Nephron progenitor cell (in vitro differentiated cells): Measurements from ENCODE around the gene RHEBL1.

ENCODE experiments used
- DNase-seq: peaks from one replicate; pipeline ENCODE4 v3.0.0; 2021
- H3K27ac Mint-ChIP-seq: 2 replicates; pipeline ENCODE4 v1.8.0; 2021; ENCODE audit warnings: mild to moderate bottlenecking, moderate library complexity, mixed read lengths
- H3K27me3 Mint-ChIP-seq: 2 replicates; pipeline ENCODE4 v1.8.0; 2021; ENCODE audit warnings: mild to moderate bottlenecking, low read depth, mixed read lengths; ENCODE audit not compliant: poor library complexity
- H3K36me3 Mint-ChIP-seq: 2 replicates; pipeline ENCODE4 v1.8.0; 2021; ENCODE audit warnings: low read depth, mixed read lengths
- H3K4me1 Mint-ChIP-seq: 2 replicates; pipeline ENCODE4 v1.8.0; 2021; ENCODE audit warnings: mixed read lengths
- H3K4me3 Mint-ChIP-seq: 2 replicates; pipeline ENCODE4 v1.8.0; 2021; ENCODE audit warnings: mild to moderate bottlenecking, moderate library complexity, mixed read lengths
- H3K9me3 Mint-ChIP-seq: 2 replicates; pipeline ENCODE4 v1.8.0; 2021; ENCODE audit warnings: mild to moderate bottlenecking, moderate library complexity, mixed read lengths
- CTCF ChIP-seq: fragments of 200-600 bp; sonication (generic); IDR thresholded peaks from 2 replicates; pipeline ENCODE4 v1.5.0; 2021; ENCODE audit warnings: antibody characterized with exemption

Gene RHEBL1

GRCh38 chr12:49054096-49054495, 15.7 kb downstream of the RHEBL1 start:
- Mint-ChIP-seq H3K27ac (peak overlapping the region; percentile 42), H3K4me1 (peaks cover 38% of the 10 kb centered on the region), H3K4me3 (no peak overlapping the region), H3K27me3 (peaks cover 3% of the 10 kb centered on the region), H3K9me3 (no peaks in the 10 kb centered on the region), H3K36me3 (peaks cover 50% of the 10 kb centered on the region)
- no peak for TF ChIP-seq CTCF
- DNase-seq, result no peak

- no peak for TF ChIP-seq CTCF
- DNase-seq, result no peak
- Mint-ChIP-seq H3K4me3 (no peak overlapping the region), H3K4me1 (peaks cover 23% of the 10 kb centered on the region), H3K27me3 (peaks cover 3% of the 10 kb centered on the region), H3K9me3 (no peaks in the 10 kb centered on the region), H3K36me3 (peaks cover 65% of the 10 kb centered on the region), H3K27ac (no peak overlapping the region)
These were observed 17.1 kb downstream of the RHEBL1 start for GRCh38 chr12:49052451-49053208.

GRCh38 chr12:49051777-49052438, 17.9 kb downstream of the RHEBL1 start:
- Mint-ChIP-seq H3K9me3 (no peaks in the 10 kb centered on the region), H3K36me3 (peaks cover 68% of the 10 kb centered on the region), H3K4me3 (no peak overlapping the region), H3K27ac (no peak overlapping the region), H3K4me1 (peaks cover 16% of the 10 kb centered on the region), H3K27me3 (peaks cover 3% of the 10 kb centered on the region)
- TF ChIP-seq CTCF, result no peak
- DNase-seq, result no peak

GRCh38 chr12:49051373-49051764, 18.4 kb downstream of the RHEBL1 start:
- Mint-ChIP-seq H3K4me3 (no peak overlapping the region), H3K36me3 (peaks cover 74% of the 10 kb centered on the region), H3K4me1 (peaks cover 10% of the 10 kb centered on the region)

GRCh38 chr12:49050507-49051372, 19.0 kb downstream of the RHEBL1 start:
- no peak for TF ChIP-seq CTCF
- no peak for DNase-seq
- Mint-ChIP-seq H3K27ac (no peak overlapping the region), H3K27me3 (peaks cover 5% of the 10 kb centered on the region), H3K4me1 (peaks cover 4% of the 10 kb centered on the region), H3K4me3 (no peak overlapping the region), H3K9me3 (no peaks in the 10 kb centered on the region), H3K36me3 (peaks cover 77% of the 10 kb centered on the region)

More at GRCh38 chr12:49051373-49051764, 18.4 kb downstream of the RHEBL1 start:
- no peak for DNase-seq
- no peak overlapping the region for H3K27ac Mint-ChIP-seq
- no peak for TF ChIP-seq CTCF
- H3K27me3 Mint-ChIP-seq, result peaks cover 3% of the 10 kb centered on the region
- H3K9me3 Mint-ChIP-seq, result no peaks in the 10 kb centered on the region
